HEK293 (cell line): Measurements from ENCODE around the gene SNCB.

ENCODE experiments used
- CTCF ChIA-PET: fragments of 350-600 bp; formaldehyde crosslinking; extraction: SDS; loops from one replicate; lab custom pipeline; 2021; ENCODE audit warnings: antibody characterized with exemption; lab: Yijun Ruan, JAX
- POLR2A ChIA-PET: fragments of 300-600 bp; formaldehyde crosslinking; extraction: SDS; loops from one replicate; lab custom pipeline; 2020; ENCODE audit warnings: antibody characterized with exemption, inconsistent platforms; lab: Yijun Ruan, JAX
- H3K27ac ChIP-seq: fragments of 200-500 bp; sonication (Bioruptor generic); 2 replicates; pipeline ENCODE4 v1.5.1; 2014; ENCODE audit warnings: low read depth, low read length, control low read depth, inconsistent platforms; ENCODE audit errors: extremely low read depth
- H3K36me3 ChIP-seq, 2 experiments: fragments of 200-500 bp in 1 of 2; sonication (Bioruptor generic) in 1 of 2; 1 replicate in 1 of 2; 2 replicates in 1 of 2; pipeline ENCODE4 v1.5.1; 2014 to 2017; ENCODE audit warnings: inconsistent platforms in 2 of 2, low read length in 2 of 2; ENCODE audit not compliant: control insufficient read depth in 2 of 2, insufficient read depth in 1 of 2
- H3K4me1 ChIP-seq: fragments of 200-500 bp; sonication (Bioruptor generic); 2 replicates; pipeline ENCODE4 v1.5.1; 2014; ENCODE audit warnings: mild to moderate bottlenecking, low read length, inconsistent platforms; ENCODE audit not compliant: control insufficient read depth, insufficient read depth
- H3K4me3 ChIP-seq: 2 replicates; pipeline ENCODE4 v1.5.1; 2011; ENCODE audit warnings: low read depth, mild to moderate bottlenecking, control low read depth, low read length, moderate library complexity
- H3K9me3 ChIP-seq: fragments of 200-500 bp; sonication (Bioruptor generic); 2 replicates; pipeline ENCODE4 v1.5.1; 2014; ENCODE audit warnings: low read depth, low read length, inconsistent platforms; ENCODE audit not compliant: control insufficient read depth, insufficient read depth
- GLI4 ChIP-seq: fragments of 450-650 bp; formaldehyde crosslinking; IDR thresholded peaks from 2 replicates; pipeline ENCODE4 v1.5.1; 2016; ENCODE audit warnings: missing biosample characterization, missing genetic modification characterization
- PATZ1 ChIP-seq: fragments of 450-650 bp; formaldehyde crosslinking; IDR thresholded peaks from 2 replicates; pipeline ENCODE4 v1.5.1; 2016; ENCODE audit warnings: missing biosample characterization, missing genetic modification characterization
- PRDM10 ChIP-seq: fragments of 450-650 bp; formaldehyde crosslinking; IDR thresholded peaks from 2 replicates; pipeline ENCODE4 v1.5.1; 2016; ENCODE audit warnings: missing biosample characterization, missing genetic modification characterization
- YY1 ChIP-seq: fragments of 450-650 bp; formaldehyde crosslinking; IDR thresholded peaks from 2 replicates; pipeline ENCODE4 v1.5.1; 2018; ENCODE audit warnings: missing biosample characterization, missing genetic modification characterization
- ZNF175 ChIP-seq: fragments of 450-650 bp; formaldehyde crosslinking; IDR thresholded peaks from 2 replicates; pipeline ENCODE4 v1.5.1; 2016; ENCODE audit warnings: missing biosample characterization, missing genetic modification characterization
- ZNF19 ChIP-seq: fragments of 450-650 bp; formaldehyde crosslinking; IDR thresholded peaks from 2 replicates; pipeline ENCODE4; 2016; ENCODE audit warnings: missing biosample characterization, missing genetic modification characterization, low read depth
- ZNF449 ChIP-seq: fragments of 450-650 bp; formaldehyde crosslinking; IDR thresholded peaks from 2 replicates; pipeline ENCODE4 v1.5.1; 2017; ENCODE audit warnings: missing biosample characterization, mild to moderate bottlenecking, missing genetic modification characterization, moderate library complexity
- ZNF48 ChIP-seq: fragments of 450-650 bp; formaldehyde crosslinking; IDR thresholded peaks from 2 replicates; pipeline ENCODE4 v1.5.1; 2016; ENCODE audit warnings: missing biosample characterization, missing genetic modification characterization
- ZNF518A ChIP-seq: fragments of 450-650 bp; formaldehyde crosslinking; conservative IDR thresholded peaks from 2 replicates; pipeline ENCODE4 v1.5.1; 2016; ENCODE audit warnings: low read depth, missing biosample characterization, missing genetic modification characterization
- ZNF549 ChIP-seq: fragments of 450-650 bp; IDR thresholded peaks from 2 replicates; pipeline ENCODE4 v1.5.1; 2018; ENCODE audit warnings: missing biosample characterization, missing genetic modification characterization, mild to moderate bottlenecking, inconsistent platforms, moderate library complexity
- ZNF571 ChIP-seq: fragments of 450-650 bp; formaldehyde crosslinking; IDR thresholded peaks from 2 replicates; pipeline ENCODE4 v1.5.0; 2017; ENCODE audit warnings: missing biosample characterization, missing genetic modification characterization
- ZNF596 ChIP-seq: fragments of 450-650 bp; IDR thresholded peaks from 2 replicates; pipeline ENCODE4 v1.5.0; 2018; ENCODE audit warnings: missing biosample characterization, mild to moderate bottlenecking, missing genetic modification characterization, moderate library complexity
- ZNF623 ChIP-seq: fragments of 450-650 bp; formaldehyde crosslinking; IDR thresholded peaks from 2 replicates; pipeline ENCODE4 v1.5.1; 2016; ENCODE audit warnings: missing biosample characterization, missing genetic modification characterization
- ZNF639 ChIP-seq: fragments of 450-650 bp; formaldehyde crosslinking; IDR thresholded peaks from 2 replicates; pipeline ENCODE4 v1.5.1; 2016; ENCODE audit warnings: missing biosample characterization, missing genetic modification characterization
- ZNF654 ChIP-seq: fragments of 450-650 bp; formaldehyde crosslinking; IDR thresholded peaks from 2 replicates; pipeline ENCODE4 v1.5.1; 2016; ENCODE audit warnings: low read depth, missing biosample characterization, missing genetic modification characterization
- ZNF664 ChIP-seq: fragments of 450-650 bp; formaldehyde crosslinking; IDR thresholded peaks from 2 replicates; pipeline ENCODE4 v1.5.1; 2016; ENCODE audit warnings: missing biosample characterization, missing genetic modification characterization
- ZNF692 ChIP-seq: fragments of 450-650 bp; formaldehyde crosslinking; IDR thresholded peaks from 2 replicates; pipeline ENCODE4 v1.5.1; 2016; ENCODE audit warnings: missing biosample characterization, missing genetic modification characterization
- ZNF707 ChIP-seq: fragments of 450-650 bp; formaldehyde crosslinking; IDR thresholded peaks from 2 replicates; pipeline ENCODE4 v1.5.1; 2016; ENCODE audit warnings: missing biosample characterization, missing genetic modification characterization
- ZNF830 ChIP-seq: fragments of 450-650 bp; IDR thresholded peaks from 2 replicates; pipeline ENCODE4 v1.5.0; 2018; ENCODE audit warnings: missing biosample characterization, missing genetic modification characterization, low read depth, mild to moderate bottlenecking, moderate library complexity

The SNCB gene

GRCh38 chr5:176595386-176595943 is 34.9 kb downstream of the SNCB start:
- H3K9me3 ChIP-seq = no peaks in the 10 kb centered on the region
- no peaks in the 10 kb centered on the region for H3K4me1 ChIP-seq
- POLR2A ChIA-PET = no interaction called here
- H3K4me3 ChIP-seq = no peak overlapping the region
- H3K27ac ChIP-seq = no peak overlapping the region
- H3K36me3 ChIP-seq = peaks cover 0 to 7% of the 10 kb centered on the region in 2 experiments; a peak in 1 of 3 replicates
- TF ChIP-seq ZNF664 (tag by site-specific recombination) (no peak), YY1 (tag by site-specific recombination) (no peak), ZNF518A (no peak), ZNF48 (tag by site-specific recombination) (no peak), ZNF639 (no peak), ZNF19 (tag by site-specific recombination) (no peak), ZNF549 (tag by site-specific recombination) (no peak), PRDM10 (tag by site-specific recombination) (no peak), GLI4 (no peak), ZNF571 (no peak), PATZ1 (no peak), ZNF449 (tag by site-specific recombination) (no peak), ZNF707 (no peak), ZNF596 (tag by site-specific recombination) (no peak), ZNF175 (tag by site-specific recombination) (no peak), ZNF692 (no peak), ZNF623 (tag by site-specific recombination) (no peak), ZNF830 (tag by site-specific recombination) (no peak), ZNF654 (tag by site-specific recombination) (no peak)
- CTCF ChIA-PET = no interaction called here
